SU-DHL-6 (cell line): ENCODE measurements around the gene SLC25A38.

ENCODE experiments used
- CTCF ChIP-seq: fragments of 200-600 bp; sonication (generic); IDR thresholded peaks from one replicate; pipeline ENCODE4 v1.5.1; 2017; ENCODE audit warnings: antibody characterized with exemption, mild to moderate bottlenecking, low read length, moderate library complexity; ENCODE audit not compliant: insufficient read depth, poor library complexity, severe bottlenecking
- EZH2phosphoT487 ChIP-seq: fragments of 200-600 bp; sonication (generic), shearing (Covaris generic); conservative IDR thresholded peaks from 2 replicates; pipeline ENCODE4 v1.6.1; 2018; ENCODE audit warnings: mild to moderate bottlenecking, antibody characterized with exemption, low read length, moderate library complexity, mixed read lengths

GRCh38 chr3:39390181-39390580 is 7.0 kb downstream of the SLC25A38 start:
- TF ChIP-seq CTCF (no peak), EZH2phosphoT487 (no peak)
